ENCODE results near the gene ASPHD1. TPM values are rescaled to one million over a fixed set of nuclear protein-coding genes. Genes with fewer than 3 reads are reported as not detected.

Gene ASPHD1
- total RNA-seq, 1 donor from 2014 or later, result 14.2 TPM

Other genes with a start within 250 kb of the ASPHD1 start
- gene SPN, start 237.2 kb upstream of the ASPHD1 start, total RNA-seq, result 0.38 to 0.63 TPM (median 0.57 TPM) in 3 replicates
- 326 to 330 TPM (median 328 TPM) in 3 replicates for gene QPRT, start 221.3 kb upstream of the ASPHD1 start, total RNA-seq
- not detected in 3 replicates for gene C16orf54, start 154.5 kb upstream of the ASPHD1 start, total RNA-seq
- gene ZG16, start 122.2 kb upstream of the ASPHD1 start, total RNA-seq, result 0.11 to 0.20 TPM (median 0.20 TPM) in 3 replicates
- 72.6 to 78.3 TPM (median 76.9 TPM) in 3 replicates for gene KIF22, start 109.7 kb upstream of the ASPHD1 start, total RNA-seq
- gene MAZ, start 94.0 kb upstream of the ASPHD1 start, total RNA-seq, result 345 to 360 TPM (median 349 TPM) in 3 replicates
- 24.6 to 25.5 TPM (median 24.7 TPM) in 3 replicates for gene PRRT2, start 88.3 kb upstream of the ASPHD1 start, total RNA-seq
- gene PAGR1, start 84.3 kb upstream of the ASPHD1 start, total RNA-seq, result 42.3 to 43.8 TPM (median 43.2 TPM) in 3 replicates
- 13.1 to 14.4 TPM (median 13.1 TPM) in 3 replicates for gene MVP, start 80.0 kb upstream of the ASPHD1 start, total RNA-seq
- 49.7 to 51.7 TPM (median 49.7 TPM) in 3 replicates for gene CDIPT, start 37.3 kb upstream of the ASPHD1 start, total RNA-seq
- gene SEZ6L2, start 938 bp upstream of the ASPHD1 start, total RNA-seq, result 28.8 to 30.4 TPM (median 29.1 TPM) in 3 replicates
- gene KCTD13, start 25.7 kb downstream of the ASPHD1 start, total RNA-seq, result 26.4 to 30.6 TPM (median 30.5 TPM) in 3 replicates
- 85.9 to 93.0 TPM (median 87.5 TPM) in 3 replicates for gene TMEM219, start 61.6 kb downstream of the ASPHD1 start, total RNA-seq
- 47.3 to 51.3 TPM (median 48.3 TPM) in 3 replicates for gene TAOK2, start 73.4 kb downstream of the ASPHD1 start, total RNA-seq
- gene HIRIP3, start 95.1 kb downstream of the ASPHD1 start, total RNA-seq, result 8.6 to 10.9 TPM (median 9.7 TPM) in 3 replicates
- 60.2 to 62.9 TPM (median 62.0 TPM) in 3 replicates for gene INO80E, start 95.8 kb downstream of the ASPHD1 start, total RNA-seq
- 5.3 to 6.4 TPM (median 5.7 TPM) in 3 replicates for gene DOC2A, start 110.5 kb downstream of the ASPHD1 start, total RNA-seq
- gene C16orf92, start 122.7 kb downstream of the ASPHD1 start, total RNA-seq, result not detected in 3 replicates
- 0.55 to 1.1 TPM (median 0.72 TPM) in 3 replicates for gene TLCD3B, start 130.8 kb downstream of the ASPHD1 start, total RNA-seq
- gene ALDOA, start 165.3 kb downstream of the ASPHD1 start, total RNA-seq, result 613 to 624 TPM (median 618 TPM) in 3 replicates
- gene PPP4C, start 175.5 kb downstream of the ASPHD1 start, total RNA-seq, result 102 to 107 TPM (median 105 TPM) in 3 replicates
- gene TBX6, start 191.4 kb downstream of the ASPHD1 start, total RNA-seq, result 2.3 to 2.7 TPM (median 2.4 TPM) in 3 replicates
- 34.5 to 45.0 TPM (median 36.9 TPM) in 3 replicates for gene YPEL3, start 195.7 kb downstream of the ASPHD1 start, total RNA-seq
- gene GDPD3, start 213.0 kb downstream of the ASPHD1 start, total RNA-seq, result 10.7 to 11.1 TPM (median 10.8 TPM) in 3 replicates
- gene MAPK3, start 222.7 kb downstream of the ASPHD1 start, total RNA-seq, result 58.7 to 61.2 TPM (median 61.0 TPM) in 3 replicates

Data from mesothelial cell of epicardium (in vitro differentiated cells).